ENCODE measurements around the gene SLIT3. TPM values are rescaled to one million over a fixed set of nuclear protein-coding genes. Genes with fewer than 3 reads are reported as not detected.

The SLIT3 gene
- total RNA-seq, 6 experiments from 2014 or later: 0.31 to 1.2 (median 0.65) TPM

GRCh38 chr5:169192536-169192935, 108.4 kb downstream of the SLIT3 start:
- intact Hi-C loops (cut with DNase I): no loop called here
- H3K36me3 ChIP-seq: no peaks in the 10 kb centered on the region
- no peaks in the 10 kb centered on the region for H3K27me3 ChIP-seq
- 48% methylated on average over 3 of the region's 3 CpGs for WGBS (ENCODE audit: insufficient coverage, low coverage, low lambda C conversion rate, missing lambda C conversion rate)
- ATAC-seq (no peak), DNase-seq (no peak)
- H3K4me1 ChIP-seq: no peaks in the 10 kb centered on the region
- no peak for TF ChIP-seq POLR2A (IDR thresholded peaks at IDR 0.05)
- no peaks in the 10 kb centered on the region for H3K9me3 ChIP-seq
- no peak overlapping the region for H3K4me3 ChIP-seq
- H3K27ac ChIP-seq: no peak overlapping the region

GRCh38 chr5:169190849-169191248, 110.1 kb downstream of the SLIT3 start:
- H3K36me3 ChIP-seq: no peaks in the 10 kb centered on the region
- H3K4me1 ChIP-seq: no peaks in the 10 kb centered on the region
- H3K27ac ChIP-seq: no peak overlapping the region
- H3K9me3 ChIP-seq: no peaks in the 10 kb centered on the region
- DNase-seq (no peak), ATAC-seq (no peak)
- TF ChIP-seq POLR2A (IDR thresholded peaks at IDR 0.05): no peak
- TF ChIP-seq CTCF (IDR thresholded peaks at IDR 0.05): no peak
- no peak overlapping the region for H3K4me3 ChIP-seq
- 33% methylated on average over 1 of the region's 1 CpG for WGBS (ENCODE audit: insufficient coverage, low coverage, low lambda C conversion rate, missing lambda C conversion rate)
- intact Hi-C loops (cut with DNase I): no loop called here
- H3K27me3 ChIP-seq: no peaks in the 10 kb centered on the region

GRCh38 chr5:169185626-169186025, 115.3 kb downstream of the SLIT3 start:
- DNase-seq (no peak), ATAC-seq (no peak)
- intact Hi-C loops (cut with DNase I): no loop called here
- Histone ChIP-seq H3K9me3 (no peaks in the 10 kb centered on the region), H3K4me1 (no peaks in the 10 kb centered on the region), H3K36me3 (no peaks in the 10 kb centered on the region), H3K27me3 (no peaks in the 10 kb centered on the region), H3K27ac (no peak overlapping the region), H3K4me3 (no peak overlapping the region)
- 57% methylated on average over 3 of the region's 3 CpGs for WGBS (ENCODE audit: insufficient coverage, low coverage, low lambda C conversion rate, missing lambda C conversion rate)
- TF ChIP-seq CTCF (IDR thresholded peaks at IDR 0.05) (no peak), POLR2A (IDR thresholded peaks at IDR 0.05) (no peak)

- Histone ChIP-seq H3K4me1 (no peaks in the 10 kb centered on the region), H3K9me3 (no peaks in the 10 kb centered on the region), H3K36me3 (no peaks in the 10 kb centered on the region), H3K27me3 (no peaks in the 10 kb centered on the region), H3K27ac (no peak overlapping the region), H3K4me3 (no peak overlapping the region)
- no peak for TF ChIP-seq CTCF (IDR thresholded peaks at IDR 0.05)
- no peak for TF ChIP-seq POLR2A (IDR thresholded peaks at IDR 0.05)
- DNase-seq: no peak
- intact Hi-C loops (cut with DNase I): no loop called here
- no peak for ATAC-seq
These were observed 117.4 kb downstream of the SLIT3 start for GRCh38 chr5:169183576-169183975.

- no peaks in the 10 kb centered on the region for H3K36me3 ChIP-seq
- no peak overlapping the region for H3K27ac ChIP-seq
- TF ChIP-seq CTCF (IDR thresholded peaks at IDR 0.05) (no peak), POLR2A (IDR thresholded peaks at IDR 0.05) (no peak)
- H3K9me3 ChIP-seq: no peaks in the 10 kb centered on the region
- DNase-seq: no peak
- H3K27me3 ChIP-seq: no peaks in the 10 kb centered on the region
- WGBS (ENCODE audit: insufficient coverage, low coverage, low lambda C conversion rate, missing lambda C conversion rate): 59% methylated on average over 4 of the region's 4 CpGs
- ATAC-seq: no peak
- no peaks in the 10 kb centered on the region for H3K4me1 ChIP-seq
- H3K4me3 ChIP-seq: no peak overlapping the region
- intact Hi-C loops (cut with DNase I): no loop called here
These were observed 118.1 kb downstream of the SLIT3 start for GRCh38 chr5:169182797-169183196.

Measured in right lobe of liver (tissue), 6 donors.